SK-N-SH (cell line): ENCODE measurements around the gene STEAP3. TPM values are rescaled to one million over a fixed set of nuclear protein-coding genes. Genes with fewer than 3 reads are reported as not detected.

Experiments
- CTCF ChIA-PET: fragments of 300-600, 350-600 bp; formaldehyde crosslinking; extraction: SDS; loops from one replicate; lab custom pipeline; 2021; lab: Yijun Ruan, JAX
- POLR2A ChIA-PET: fragments of 350-600 bp; sonication (Branson Sonifier 250); formaldehyde crosslinking; extraction: SDS; loops from one replicate; lab custom pipeline; 2020; ENCODE audit warnings: antibody characterized with exemption, inconsistent platforms; lab: Yijun Ruan, JAX
- DNase-seq: peaks from one replicate; pipeline ENCODE4 v3.0.0; 2012
- H2AFZ ChIP-seq: fragments of 200-600 bp; sonication (generic); 2 replicates; pipeline ENCODE4 v1.8.1; 2016; ENCODE audit warnings: antibody characterized with exemption, mild to moderate bottlenecking, low read depth
- H3F3A ChIP-seq: fragments of 200-600 bp; sonication (generic); replicated peaks from 2 replicates; pipeline ENCODE3; 2016; ENCODE audit warnings: antibody characterized with exemption, mild to moderate bottlenecking; ENCODE audit not compliant: insufficient read depth
- H3K27ac ChIP-seq, 2 experiments: fragments of 200-500 bp in 1 of 2; fragments of 200-600 bp in 1 of 2; sonication (Bioruptor generic) in 1 of 2; sonication (generic), shearing (Covaris generic) in 1 of 2; 2 replicates each; pipeline versions ENCODE4 v1.5.1 to v1.6.1; 2014 to 2016; ENCODE audit warnings: low read depth in 2 of 2, inconsistent platforms in 1 of 2, low read length in 1 of 2, mild to moderate bottlenecking in 1 of 2, mixed read lengths in 1 of 2
- H3K27me3 ChIP-seq: fragments of 200-600 bp; sonication (generic), shearing (Covaris generic); 2 replicates; pipeline ENCODE4 v1.6.1; 2016; ENCODE audit warnings: mixed run types; ENCODE audit not compliant: insufficient read depth
- H3K36me3 ChIP-seq, 2 experiments: fragments of 200-500 bp in 1 of 2; fragments of 200-600 bp in 1 of 2; sonication (Bioruptor generic) in 1 of 2; sonication (generic) in 1 of 2; replicated peaks in 1 of 2; 2 replicates each; pipeline versions ENCODE3 to v1.5.1; 2014 to 2016; ENCODE audit warnings: low read length in 1 of 2, mild to moderate bottlenecking in 1 of 2; ENCODE audit not compliant: insufficient read depth in 2 of 2, control insufficient read depth in 1 of 2
- H3K4me1 ChIP-seq, 2 experiments: fragments of 200-500 bp in 1 of 2; fragments of 200-600 bp in 1 of 2; sonication (Bioruptor generic) in 1 of 2; sonication (generic), shearing (Covaris generic) in 1 of 2; 2 replicates each; pipeline versions ENCODE4 v1.5.1 to v1.6.1; 2014 to 2016; ENCODE audit warnings: low read depth in 1 of 2, low read length in 1 of 2, mixed run types in 1 of 2; ENCODE audit not compliant: insufficient read depth in 2 of 2, control insufficient read depth in 1 of 2
- H3K4me2 ChIP-seq: fragments of 200-600 bp; sonication (generic), shearing (Covaris generic); 2 replicates; pipeline ENCODE4 v1.6.1; 2017; ENCODE audit warnings: mixed run types
- H3K4me3 ChIP-seq, 2 experiments: fragments of 200-500 bp in 1 of 2; fragments of 200-600 bp in 1 of 2; sonication (Bioruptor generic) in 1 of 2; sonication (generic), shearing (Covaris generic) in 1 of 2; 2 replicates each; pipeline versions ENCODE4 v1.5.1 to v1.8.1; 2014 to 2016; ENCODE audit warnings: low read depth in 2 of 2, inconsistent platforms in 1 of 2, low read length in 1 of 2, mild to moderate bottlenecking in 1 of 2, mixed read lengths in 1 of 2, moderate library complexity in 1 of 2
- H3K79me2 ChIP-seq: fragments of 200-600 bp; sonication (generic); 2 replicates; pipeline ENCODE4 v1.8.1; 2017; ENCODE audit warnings: mild to moderate bottlenecking; ENCODE audit not compliant: insufficient read depth
- H3K9ac ChIP-seq: fragments of 200-600 bp; sonication (generic); 2 replicates; pipeline ENCODE4 v1.6.1; 2017; ENCODE audit warnings: mixed run types
- H3K9me2 ChIP-seq: fragments of 200-600 bp; sonication (generic); 2 replicates; pipeline ENCODE4 v1.6.1; 2017; ENCODE audit warnings: mixed run types
- H3K9me3 ChIP-seq: fragments of 200-600 bp; sonication (generic); 2 replicates; pipeline ENCODE4 v1.6.1; 2017; ENCODE audit warnings: mixed run types, mild to moderate bottlenecking, moderate library complexity
- H4K20me1 ChIP-seq: fragments of 200-600 bp; sonication (generic); 2 replicates; pipeline ENCODE4 v1.6.1; 2017; ENCODE audit warnings: mild to moderate bottlenecking, mixed run types; ENCODE audit not compliant: insufficient read depth
- ELF1 ChIP-seq: IDR thresholded peaks from 2 replicates; pipeline ENCODE4 v1.4.0; 2012
- FOSL2 ChIP-seq: IDR thresholded peaks from 2 replicates; pipeline ENCODE4 v1.4.0; 2012; ENCODE audit warnings: low read depth, mild to moderate bottlenecking, moderate library complexity, borderline replicate concordance
- FOXJ3 ChIP-seq: sonication (generic); formaldehyde crosslinking; IDR thresholded peaks from 2 replicates; pipeline ENCODE4 v1.5.1; 2020; ENCODE audit warnings: mild to moderate bottlenecking, missing genetic modification reagents
- JUND ChIP-seq: IDR thresholded peaks from 2 replicates; pipeline ENCODE4 v1.4.0; 2012
- MAX ChIP-seq: IDR thresholded peaks from 2 replicates; pipeline ENCODE4 v1.4.0; 2012; ENCODE audit warnings: low read depth
- MXI1 ChIP-seq: IDR thresholded peaks from 2 replicates; pipeline ENCODE4 v1.6.1; 2012; ENCODE audit warnings: mild to moderate bottlenecking, low read depth, low read length, improper control_type of control experiment
- RCOR1 ChIP-seq: fragments of 150-350 bp; IDR thresholded peaks from 2 replicates; pipeline ENCODE4 v1.6.1; 2017; ENCODE audit warnings: antibody characterized with exemption, low read length
- REST ChIP-seq: IDR thresholded peaks from 2 replicates; pipeline ENCODE4 v1.6.1; 2012; ENCODE audit warnings: mild to moderate bottlenecking, low read depth, low read length, moderate library complexity
- SIN3A ChIP-seq: IDR thresholded peaks from 2 replicates; pipeline ENCODE4 v1.6.1; 2012; ENCODE audit warnings: low read depth, mild to moderate bottlenecking, low read length, moderate library complexity, borderline replicate concordance
- SMC3 ChIP-seq: IDR thresholded peaks from 2 replicates; pipeline ENCODE4 v1.6.1; 2012; ENCODE audit warnings: low read depth, low read length, improper control_type of control experiment
- TEAD4 ChIP-seq: IDR thresholded peaks from 2 replicates; pipeline ENCODE4 v1.4.0; 2012; ENCODE audit warnings: mild to moderate bottlenecking, borderline replicate concordance; ENCODE audit not compliant: insufficient read depth
- USF2 ChIP-seq: fragments of 150-350 bp; IDR thresholded peaks from 2 replicates; pipeline ENCODE4 v1.6.1; 2017; ENCODE audit warnings: antibody characterized with exemption, low read length, low read depth, borderline replicate concordance
- WGBS: methylation state at CpG from one replicate; pipeline ENCODE4 v1.1.6; 2017; ENCODE audit warnings: low lambda C conversion rate; 5-methylcytosine and 5-hydroxymethylcytosine counted together
- polyA plus RNA-seq, 3 experiments: library from polyadenylated mRNA; depleted of rRNA; stranded (reverse); fragments of >200 nt; gene quantifications; 2 replicates each; pipeline ENCODE4 v1.2.3, GENCODE V29; 2012
- TF ChIP-seq, protein P1 (sequence below): fragments of 150-350 bp; IDR thresholded peaks from 2 replicates; pipeline ENCODE4 v1.6.1; 2016; ENCODE audit warnings: mild to moderate bottlenecking, low read depth, low read length
- TF ChIP-seq, protein P2 (sequence below): IDR thresholded peaks from 2 replicates; pipeline ENCODE4 v1.4.0; 2012; ENCODE audit warnings: low read depth, borderline replicate concordance

Gene STEAP3
- polyA plus RNA-seq, 1 of the 3 experiments (the other 2 are of a cell fraction), result 30.6 TPM

DNA sequence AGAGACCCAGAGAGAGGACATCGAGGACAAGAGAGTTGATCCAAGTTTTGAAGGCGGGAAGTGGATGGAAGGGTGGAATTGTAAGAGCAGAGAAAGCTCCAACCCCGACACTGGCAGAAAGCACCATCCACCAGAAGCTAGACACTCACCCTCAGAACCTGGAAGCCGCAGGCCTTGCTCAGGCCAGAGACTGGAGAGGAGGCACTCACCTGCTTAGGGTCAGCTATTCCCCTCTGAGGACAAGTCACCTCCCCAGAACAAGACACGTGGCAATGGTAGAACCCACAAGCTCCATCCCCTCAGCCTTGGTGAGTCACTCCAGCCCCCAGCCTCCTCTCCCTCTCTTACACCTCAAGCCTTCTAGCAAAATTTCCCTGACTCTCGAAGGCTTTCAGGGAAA, 64.9 kb downstream of the STEAP3 start:
- TF ChIP-seq RCOR1 (no peak), SIN3A (no peak), JUND (no peak), FOSL2 (no peak), TEAD4 (no peak), MXI1 (no peak), MAX (no peak), SMC3 (no peak), ELF1 (no peak), USF2 (no peak), FOXJ3 (no peak), REST (no peak)
- TF ChIP-seq, protein P1, sequence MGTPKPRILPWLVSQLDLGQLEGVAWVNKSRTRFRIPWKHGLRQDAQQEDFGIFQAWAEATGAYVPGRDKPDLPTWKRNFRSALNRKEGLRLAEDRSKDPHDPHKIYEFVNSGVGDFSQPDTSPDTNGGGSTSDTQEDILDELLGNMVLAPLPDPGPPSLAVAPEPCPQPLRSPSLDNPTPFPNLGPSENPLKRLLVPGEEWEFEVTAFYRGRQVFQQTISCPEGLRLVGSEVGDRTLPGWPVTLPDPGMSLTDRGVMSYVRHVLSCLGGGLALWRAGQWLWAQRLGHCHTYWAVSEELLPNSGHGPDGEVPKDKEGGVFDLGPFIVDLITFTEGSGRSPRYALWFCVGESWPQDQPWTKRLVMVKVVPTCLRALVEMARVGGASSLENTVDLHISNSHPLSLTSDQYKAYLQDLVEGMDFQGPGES, result no peak
- TF ChIP-seq, protein P2, sequence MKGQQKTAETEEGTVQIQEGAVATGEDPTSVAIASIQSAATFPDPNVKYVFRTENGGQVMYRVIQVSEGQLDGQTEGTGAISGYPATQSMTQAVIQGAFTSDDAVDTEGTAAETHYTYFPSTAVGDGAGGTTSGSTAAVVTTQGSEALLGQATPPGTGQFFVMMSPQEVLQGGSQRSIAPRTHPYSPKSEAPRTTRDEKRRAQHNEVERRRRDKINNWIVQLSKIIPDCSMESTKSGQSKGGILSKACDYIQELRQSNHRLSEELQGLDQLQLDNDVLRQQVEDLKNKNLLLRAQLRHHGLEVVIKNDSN, result no peak
- Histone ChIP-seq H3K27ac (no peak overlapping the region), H3K79me2 (no peaks in the 10 kb centered on the region), H3K9me3 (no peaks in the 10 kb centered on the region), H3K9me2 (no peaks in the 10 kb centered on the region), H3K36me3 (no peaks in the 10 kb centered on the region), H3F3A (no peaks in the 10 kb centered on the region), H3K4me3 (no peak overlapping the region), H3K4me2 (no peak overlapping the region), H3K27me3 (no peaks in the 10 kb centered on the region), H4K20me1 (no peaks in the 10 kb centered on the region), H3K9ac (no peak overlapping the region), H2AFZ (no peak overlapping the region), H3K4me1 (no peaks in the 10 kb centered on the region)
- ChIA-PET POLR2A (no interaction called here), CTCF (interaction anchor here (0.6 to 5.1 kb wide), 3 partner anchors 23 to 277 kb away, joined by 3 to 32 read pairs (median 3); no protein-coding TSS in a partner anchor)
- DNase-seq, result no peak
- 68% methylated on average over 6 of the region's 6 CpGs for WGBS
